ENCODE measurements around the gene EPHA6.
"Not testable (repeated sequence)": the region's sequence is repeated elsewhere in the genome, so short reads cannot be mapped to it uniquely, and the experiment has no call there.

- TF ChIP-seq CTCF (conservative IDR thresholded peaks at IDR 0.05; ENCODE audit: low read depth, low read length); EZH2 (IDR thresholded peaks at IDR 0.05; ENCODE audit: low read length, unreplicated experiment); EZH2phosphoT487 (IDR thresholded peaks at IDR 0.05; ENCODE audit: borderline replicate concordance, low read length): not testable (repeated sequence)
These were observed 211.2 kb downstream of the EPHA6 start for GRCh38 chr3:97025612-97026011.
